Neural progenitor cell (in vitro differentiated cells): ENCODE results near the gene RFX6. TPM values are rescaled to one million over a fixed set of nuclear protein-coding genes. Genes with fewer than 3 reads are reported as not detected.

ENCODE experiments used
- DNase-seq: peaks from one replicate; pipeline ENCODE4 v3.0.0-alpha.2; 2016; ENCODE audit warnings: low spot score
- H2AFZ ChIP-seq: fragments of 200-600 bp; sonication (generic); replicated peaks from 2 replicates; pipeline ENCODE4 v1.6.1; 2016; ENCODE audit warnings: antibody characterized with exemption
- H3F3A ChIP-seq: fragments of 200-600 bp; sonication (generic); 2 replicates; pipeline ENCODE4 v1.6.1; 2016; ENCODE audit warnings: antibody characterized with exemption, low read depth
- H3K27ac ChIP-seq: fragments of 200-600 bp; sonication (generic); 2 replicates; pipeline ENCODE4 v1.5.1; 2016; ENCODE audit warnings: mild to moderate bottlenecking
- H3K27me3 ChIP-seq: fragments of 200-600 bp; sonication (generic); 2 replicates; pipeline ENCODE4 v1.6.1; 2016; ENCODE audit warnings: mild to moderate bottlenecking, moderate library complexity
- H3K36me3 ChIP-seq: fragments of 200-600 bp; sonication (generic); 2 replicates; pipeline ENCODE4 v1.5.1; 2016
- H3K4me1 ChIP-seq: fragments of 200-600 bp; sonication (generic); 2 replicates; pipeline ENCODE4 v1.6.1; 2016; ENCODE audit warnings: mixed run types
- H3K4me2 ChIP-seq: fragments of 200-600 bp; sonication (generic); 2 replicates; pipeline ENCODE4 v1.6.1; 2016
- H3K4me3 ChIP-seq: fragments of 200-600 bp; sonication (generic); 2 replicates; pipeline ENCODE4 v1.5.1; 2016
- H3K79me2 ChIP-seq: fragments of 200-600 bp; sonication (generic); 2 replicates; pipeline ENCODE4 v1.6.1; 2016; ENCODE audit warnings: low read depth
- H3K9ac ChIP-seq: fragments of 200-600 bp; sonication (generic); 2 replicates; pipeline ENCODE4 v1.6.1; 2016
- H3K9me3 ChIP-seq: fragments of 200-600 bp; sonication (generic); 2 replicates; pipeline ENCODE4 v1.5.1; 2016; ENCODE audit warnings: low read depth
- H4K20me1 ChIP-seq: fragments of 200-600 bp; sonication (generic); 2 replicates; pipeline ENCODE4 v1.6.1; 2016; ENCODE audit warnings: low read depth
- H3K27ac Mint-ChIP-seq: 3 replicates; pipeline ENCODE4 v1.8.0; 2021; ENCODE audit warnings: mixed read lengths
- H3K27me3 Mint-ChIP-seq: 2 replicates; pipeline ENCODE4 v1.8.0; 2022; ENCODE audit warnings: low read depth, mild to moderate bottlenecking, inconsistent platforms, moderate library complexity, mixed read lengths; ENCODE audit not compliant: insufficient read depth
- H3K36me3 Mint-ChIP-seq: 3 replicates; pipeline ENCODE4 v1.8.0; 2021; ENCODE audit warnings: mixed read lengths
- H3K4me1 Mint-ChIP-seq: 3 replicates; pipeline ENCODE4 v1.8.0; 2021; ENCODE audit warnings: mixed read lengths
- H3K4me3 Mint-ChIP-seq: 3 replicates; pipeline ENCODE4 v1.8.0; 2021; ENCODE audit warnings: mild to moderate bottlenecking, moderate library complexity, mixed read lengths
- H3K9me3 Mint-ChIP-seq: 3 replicates; pipeline ENCODE4 v1.8.0; 2020; ENCODE audit warnings: mixed read lengths
- CTCF ChIP-seq: fragments of 200-600 bp; sonication (generic); IDR thresholded peaks from 2 replicates; pipeline ENCODE4 v1.5.1; 2017; ENCODE audit warnings: antibody characterized with exemption, mild to moderate bottlenecking
- EZH2 ChIP-seq: fragments of 200-600 bp; sonication (generic); IDR thresholded peaks from 2 replicates; pipeline ENCODE4 v1.6.1; 2017; ENCODE audit warnings: antibody characterized with exemption, mild to moderate bottlenecking, moderate library complexity
- EZH2phosphoT487 ChIP-seq: fragments of 200-600 bp; sonication (generic); IDR thresholded peaks from 2 replicates; pipeline ENCODE4 v1.6.1; 2017; ENCODE audit warnings: antibody characterized with exemption
- total RNA-seq: library from RNA; depleted of rRNA; stranded (reverse); fragments of >200 nt; gene quantifications from 2 replicates; pipeline ENCODE4 v1.2.3, GENCODE V29; 2015; ENCODE audit warnings: low replicate concordance

RFX6 gene
- total RNA-seq, 1 donor from 2014 or later, result not detected

- no peak overlapping the region for H3K9ac ChIP-seq
- no peaks in the 10 kb centered on the region for H3K27me3 ChIP-seq
- no peak overlapping the region for H3K4me3 ChIP-seq
- no peak overlapping the region for H3K27ac ChIP-seq
- H3K36me3 ChIP-seq, result no peaks in the 10 kb centered on the region
- no peaks in the 10 kb centered on the region for H3K9me3 Mint-ChIP-seq
- H2AFZ ChIP-seq, result no peak overlapping the region
- H3K27ac Mint-ChIP-seq, result no peak overlapping the region
- H3K4me3 Mint-ChIP-seq, result no peak overlapping the region
- DNase-seq, result no peak
- no peak for TF ChIP-seq EZH2
- TF ChIP-seq EZH2phosphoT487, result no peak
- no peak for TF ChIP-seq CTCF
- H3K4me1 ChIP-seq, result no peaks in the 10 kb centered on the region
- H3K4me1 Mint-ChIP-seq, result peaks cover 3% of the 10 kb centered on the region
- H3F3A ChIP-seq, result no peaks in the 10 kb centered on the region
- H3K4me2 ChIP-seq, result no peak overlapping the region
- H3K79me2 ChIP-seq, result no peaks in the 10 kb centered on the region
- no peaks in the 10 kb centered on the region for H4K20me1 ChIP-seq
- no peaks in the 10 kb centered on the region for H3K9me3 ChIP-seq
- no peaks in the 10 kb centered on the region for H3K36me3 Mint-ChIP-seq
- H3K27me3 Mint-ChIP-seq, result no peaks in the 10 kb centered on the region
These were observed 72.9 kb downstream of the RFX6 start for GRCh38 chr6:116949964-116950363.

- Histone ChIP-seq H3K27ac (no peak overlapping the region), H3K9ac (no peak overlapping the region), H3K27me3 (no peaks in the 10 kb centered on the region), H3K9me3 (no peaks in the 10 kb centered on the region), H3K4me2 (no peak overlapping the region), H2AFZ (no peak overlapping the region), H3K79me2 (no peaks in the 10 kb centered on the region), H3K36me3 (no peaks in the 10 kb centered on the region), H3K4me3 (no peak overlapping the region), H4K20me1 (no peaks in the 10 kb centered on the region), H3K4me1 (no peaks in the 10 kb centered on the region), H3F3A (no peaks in the 10 kb centered on the region)
- no peaks in the 10 kb centered on the region for H3K36me3 Mint-ChIP-seq
- H3K4me3 Mint-ChIP-seq, result no peak overlapping the region
- no peak for DNase-seq
- H3K27ac Mint-ChIP-seq, result no peak overlapping the region
- H3K27me3 Mint-ChIP-seq, result no peaks in the 10 kb centered on the region
- H3K4me1 Mint-ChIP-seq, result peaks cover 3% of the 10 kb centered on the region
- H3K9me3 Mint-ChIP-seq, result no peaks in the 10 kb centered on the region
- TF ChIP-seq EZH2phosphoT487, result no peak
- no peak for TF ChIP-seq EZH2
- no peak for TF ChIP-seq CTCF
These were observed 77.3 kb downstream of the RFX6 start for GRCh38 chr6:116954335-116954734.

GRCh38 chr6:116954938-116955337, 77.9 kb downstream of the RFX6 start:
- Histone ChIP-seq H3K27me3 (no peaks in the 10 kb centered on the region), H3K4me2 (no peak overlapping the region), H3K27ac (no peak overlapping the region), H3F3A (no peaks in the 10 kb centered on the region), H3K36me3 (no peaks in the 10 kb centered on the region), H4K20me1 (no peaks in the 10 kb centered on the region), H3K4me1 (no peaks in the 10 kb centered on the region), H3K9me3 (no peaks in the 10 kb centered on the region), H3K9ac (no peak overlapping the region), H3K4me3 (no peak overlapping the region), H3K79me2 (no peaks in the 10 kb centered on the region), H2AFZ (no peak overlapping the region)
- no peak for TF ChIP-seq CTCF
- TF ChIP-seq EZH2, result no peak
- TF ChIP-seq EZH2phosphoT487, result no peak
- no peaks in the 10 kb centered on the region for H3K9me3 Mint-ChIP-seq
- no peak overlapping the region for H3K27ac Mint-ChIP-seq
- peaks cover 3% of the 10 kb centered on the region for H3K4me1 Mint-ChIP-seq
- no peak overlapping the region for H3K4me3 Mint-ChIP-seq
- H3K36me3 Mint-ChIP-seq, result no peaks in the 10 kb centered on the region
- no peak for DNase-seq
- H3K27me3 Mint-ChIP-seq, result no peaks in the 10 kb centered on the region
